Measurements from ENCODE around the gene AAK1. TPM values are rescaled to one million over a fixed set of nuclear protein-coding genes. Genes with fewer than 3 reads are reported as not detected.

AAK1 gene
- total RNA-seq, 3 donors from 2014 or later: 37.9 to 54.0 (median 44.9) TPM

DNA sequence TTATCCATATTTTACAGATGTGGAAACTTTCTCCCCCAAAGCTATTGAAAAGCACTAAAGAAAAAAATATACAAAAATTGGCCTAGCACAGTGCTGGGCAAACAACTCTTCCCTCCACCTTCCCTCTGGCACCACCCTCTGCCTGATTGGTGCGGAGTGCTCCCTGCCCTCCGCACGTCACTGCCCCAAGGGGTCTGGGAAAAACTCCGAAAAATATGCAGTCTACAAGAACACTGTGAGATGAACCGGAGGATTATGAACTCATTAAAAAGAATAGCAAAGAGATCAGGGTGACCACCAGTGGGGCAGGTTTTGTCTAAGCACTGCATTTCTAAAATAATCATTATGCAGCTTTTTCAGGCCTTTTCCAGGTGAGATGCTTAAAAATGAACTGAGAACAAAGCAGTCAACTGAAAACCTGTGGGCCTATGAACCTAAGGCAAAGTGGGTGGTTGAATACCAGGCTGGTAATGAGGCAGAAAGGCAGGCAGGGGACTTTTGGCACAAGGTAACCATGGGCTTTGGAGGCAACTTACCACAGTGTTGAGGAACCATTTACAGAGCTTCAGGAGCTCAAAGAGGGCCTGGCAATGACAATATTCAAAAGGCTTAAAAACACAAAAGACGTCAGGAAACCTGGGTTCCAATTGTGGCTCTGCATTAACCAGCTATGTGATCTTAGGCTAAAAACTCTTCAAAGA, 57.5 kb downstream of the AAK1 start:
- intact Hi-C loops (cut with DNase I; ENCODE audit: low total_unique reads): no loop called here
- Histone ChIP-seq H3K27ac (no peak overlapping the region), H3K9me3 (no peaks in the 10 kb centered on the region), H3K4me1 (peaks cover 0 to 6% of the 10 kb centered on the region in 2 donors), H3K36me3 (no peaks in the 10 kb centered on the region), H3K4me3 (no peak overlapping the region), H3K27me3 (no peaks in the 10 kb centered on the region)
- DNase-seq (ENCODE audit: low spot score in 2 of 2): no peak
- TF ChIP-seq POLR2AphosphoS5 (IDR thresholded peaks at IDR 0.05): no peak

DNA sequence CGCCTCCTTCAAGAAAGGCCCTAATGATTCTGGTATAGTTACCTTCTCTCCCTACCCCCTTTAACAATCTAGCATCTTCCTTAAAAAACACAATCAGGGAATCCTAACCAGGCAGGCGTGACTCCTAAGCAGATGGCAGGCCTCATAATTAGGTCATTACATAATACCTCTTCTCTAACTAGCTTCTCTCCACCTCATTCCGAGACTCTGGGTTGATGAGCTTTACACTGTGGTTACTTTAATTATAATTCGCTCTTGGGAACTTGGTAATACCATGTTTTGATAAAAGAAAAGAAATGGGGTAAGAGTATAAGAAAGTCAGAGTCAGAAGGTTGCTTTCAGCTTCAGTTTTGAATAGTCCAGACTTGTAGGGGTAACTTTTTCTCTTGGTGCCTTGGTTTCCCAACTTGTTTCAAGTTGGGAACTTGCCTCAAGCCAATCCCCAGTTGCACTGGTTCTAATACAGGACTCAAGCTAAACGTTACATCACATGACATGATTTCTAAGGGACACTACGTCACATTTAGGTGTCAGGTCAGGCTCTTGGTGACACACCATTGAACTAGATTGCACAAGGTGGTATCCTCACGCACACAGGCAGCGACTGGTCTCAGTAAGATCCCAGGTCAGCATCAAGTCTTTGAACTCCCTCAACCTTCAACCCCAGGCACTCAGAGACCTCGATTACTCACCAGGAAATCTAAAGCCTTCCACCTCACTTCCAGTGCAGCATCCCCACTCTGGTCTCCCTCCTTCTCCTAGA, 59.2 kb downstream of the AAK1 start:
- Histone ChIP-seq H3K27ac (no peak overlapping the region), H3K4me1 (no peaks in the 10 kb centered on the region), H3K4me3 (no peak overlapping the region), H3K36me3 (no peaks in the 10 kb centered on the region), H3K9me3 (no peaks in the 10 kb centered on the region), H3K27me3 (no peaks in the 10 kb centered on the region)
- DNase-seq (ENCODE audit: low spot score in 2 of 2): no peak
- intact Hi-C loops (cut with DNase I; ENCODE audit: low total_unique reads): no loop called here
- no peak for TF ChIP-seq POLR2AphosphoS5 (IDR thresholded peaks at IDR 0.05)
- TF ChIP-seq POLR2A (IDR thresholded peaks at IDR 0.05): no peak
- TF ChIP-seq CTCF (IDR thresholded peaks at IDR 0.05): no peak

DNA sequence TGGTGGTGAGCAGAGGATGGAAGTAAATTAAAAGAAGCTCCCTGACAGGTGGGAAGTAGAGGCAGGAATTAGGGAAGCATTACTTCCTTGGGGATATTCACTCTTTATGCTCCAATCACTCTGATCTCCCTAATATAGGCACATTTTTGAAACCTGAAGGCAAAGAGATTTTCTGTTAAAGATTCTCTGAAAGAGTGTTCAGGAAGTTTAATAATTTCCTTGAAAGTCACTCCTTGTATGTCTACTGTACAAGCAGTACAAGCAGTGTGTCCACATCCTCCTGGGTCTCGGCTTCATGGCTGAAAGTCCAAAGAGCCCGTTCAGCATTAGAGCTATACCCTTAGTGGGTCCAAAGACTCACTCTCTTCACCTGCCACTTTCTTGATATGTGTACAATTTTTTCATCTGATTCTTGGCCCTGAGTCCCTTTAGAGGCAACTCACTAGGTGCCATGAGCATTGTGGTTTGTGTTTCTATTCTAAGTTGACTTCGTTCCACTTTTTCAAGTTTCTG, 60.2 kb downstream of the AAK1 start:
- Histone ChIP-seq H3K27ac (no peak overlapping the region), H3K36me3 (no peaks in the 10 kb centered on the region), H3K9me3 (no peaks in the 10 kb centered on the region), H3K27me3 (no peaks in the 10 kb centered on the region), H3K4me3 (no peak overlapping the region), H3K4me1 (no peaks in the 10 kb centered on the region)
- intact Hi-C loops (cut with DNase I; ENCODE audit: low total_unique reads): no loop called here
- TF ChIP-seq POLR2A (IDR thresholded peaks at IDR 0.05) (no peak), POLR2AphosphoS5 (IDR thresholded peaks at IDR 0.05) (no peak), CTCF (IDR thresholded peaks at IDR 0.05) (no peak)
- DNase-seq (ENCODE audit: low spot score in 2 of 2): no peak

GRCh38 chr2:69582582-69583176, 60.9 kb downstream of the AAK1 start:
- Histone ChIP-seq H3K27me3 (no peaks in the 10 kb centered on the region), H3K4me3 (no peak overlapping the region), H3K27ac (no peak overlapping the region), H3K9me3 (no peaks in the 10 kb centered on the region), H3K36me3 (no peaks in the 10 kb centered on the region), H3K4me1 (no peaks in the 10 kb centered on the region)
- no peak for DNase-seq (ENCODE audit: low spot score in 2 of 2)
- intact Hi-C loops (cut with DNase I; ENCODE audit: low total_unique reads): no loop called here
- no peak for TF ChIP-seq CTCF (IDR thresholded peaks at IDR 0.05)
- TF ChIP-seq POLR2A (IDR thresholded peaks at IDR 0.05): no peak
- no peak for TF ChIP-seq POLR2AphosphoS5 (IDR thresholded peaks at IDR 0.05)

GRCh38 chr2:69581774-69582581, 61.6 kb downstream of the AAK1 start:
- H3K27ac ChIP-seq: no peak overlapping the region
- no peak overlapping the region for H3K4me3 ChIP-seq
- no peak for DNase-seq (ENCODE audit: low spot score in 2 of 2)
- intact Hi-C loops (cut with DNase I; ENCODE audit: low total_unique reads): no loop called here
- H3K9me3 ChIP-seq: no peaks in the 10 kb centered on the region
- no peaks in the 10 kb centered on the region for H3K27me3 ChIP-seq
- TF ChIP-seq POLR2A (IDR thresholded peaks at IDR 0.05) (no peak), POLR2AphosphoS5 (IDR thresholded peaks at IDR 0.05) (no peak), CTCF (IDR thresholded peaks at IDR 0.05) (no peak)
- H3K4me1 ChIP-seq: no peaks in the 10 kb centered on the region
- H3K36me3 ChIP-seq: no peaks in the 10 kb centered on the region

Measured in breast epithelium (tissue), 4 donors.